Transverse colon (tissue), 3 donors: Measurements from ENCODE around the gene TMEM270.

Experiments
- EP300 ChIP-seq: sonication (generic); formaldehyde crosslinking; IDR thresholded peaks from one replicate; pipeline ENCODE4 v1.6.1; 2017; ENCODE audit warnings: antibody characterized with exemption, low read depth
- TF ChIP-seq, protein P1 (sequence below), 5 experiments: fragments of 200-600 bp in 3 of 5; fragments of 450-650 bp in 2 of 5; sonication (generic) in 3 of 5; IDR thresholded peaks; 1 replicate in 2 of 5; 2 replicates in 3 of 5; pipeline ENCODE4 v1.5.1; 2016 to 2017; ENCODE audit warnings: antibody characterized with exemption in 5 of 5, inconsistent platforms in 3 of 5, mild to moderate bottlenecking in 2 of 5, moderate library complexity in 1 of 5

DNA sequence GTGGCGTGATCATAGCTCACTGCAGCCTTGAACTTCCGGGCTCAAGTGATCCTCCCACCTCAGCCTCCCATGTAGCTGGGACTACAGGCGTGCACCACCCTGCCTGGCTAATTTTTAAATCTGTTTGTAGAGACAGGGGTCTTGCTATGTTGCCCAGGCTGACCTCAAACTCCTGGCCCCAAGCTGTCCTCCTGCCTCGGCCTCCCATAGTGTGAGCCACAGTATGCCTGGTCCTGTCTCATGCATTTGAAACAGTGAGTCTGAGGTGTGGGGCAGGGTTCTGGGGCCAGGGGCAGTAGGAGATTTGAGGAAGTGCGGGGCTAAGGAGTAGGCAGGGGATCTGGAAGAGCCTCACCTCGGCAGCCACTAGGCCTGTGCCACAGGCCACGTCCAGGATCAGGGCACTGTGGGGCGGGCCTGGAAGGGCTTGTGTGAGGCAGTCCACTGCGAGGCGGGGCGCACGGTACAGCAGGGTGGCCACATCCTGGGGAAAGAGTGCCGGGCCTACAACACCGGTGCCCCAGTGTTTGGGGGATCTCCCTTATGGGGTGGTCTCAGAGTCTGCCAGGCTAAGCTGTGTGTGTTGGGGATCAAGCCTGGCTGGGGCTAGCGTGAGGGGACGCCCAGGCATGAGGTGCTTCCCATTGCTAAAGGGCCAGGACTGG, 20.1 kb upstream of the TMEM270 start:
- TF ChIP-seq, protein P1, sequence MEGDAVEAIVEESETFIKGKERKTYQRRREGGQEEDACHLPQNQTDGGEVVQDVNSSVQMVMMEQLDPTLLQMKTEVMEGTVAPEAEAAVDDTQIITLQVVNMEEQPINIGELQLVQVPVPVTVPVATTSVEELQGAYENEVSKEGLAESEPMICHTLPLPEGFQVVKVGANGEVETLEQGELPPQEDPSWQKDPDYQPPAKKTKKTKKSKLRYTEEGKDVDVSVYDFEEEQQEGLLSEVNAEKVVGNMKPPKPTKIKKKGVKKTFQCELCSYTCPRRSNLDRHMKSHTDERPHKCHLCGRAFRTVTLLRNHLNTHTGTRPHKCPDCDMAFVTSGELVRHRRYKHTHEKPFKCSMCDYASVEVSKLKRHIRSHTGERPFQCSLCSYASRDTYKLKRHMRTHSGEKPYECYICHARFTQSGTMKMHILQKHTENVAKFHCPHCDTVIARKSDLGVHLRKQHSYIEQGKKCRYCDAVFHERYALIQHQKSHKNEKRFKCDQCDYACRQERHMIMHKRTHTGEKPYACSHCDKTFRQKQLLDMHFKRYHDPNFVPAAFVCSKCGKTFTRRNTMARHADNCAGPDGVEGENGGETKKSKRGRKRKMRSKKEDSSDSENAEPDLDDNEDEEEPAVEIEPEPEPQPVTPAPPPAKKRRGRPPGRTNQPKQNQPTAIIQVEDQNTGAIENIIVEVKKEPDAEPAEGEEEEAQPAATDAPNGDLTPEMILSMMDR (IDR thresholded peaks at IDR 0.05) = no peak
- no peak for TF ChIP-seq EP300
